Ovary (tissue), 9 donors: ENCODE results near the gene LRRC61. TPM values are rescaled to one million over a fixed set of nuclear protein-coding genes. Genes with fewer than 3 reads are reported as not detected.

Experiments used
- DNase-seq, 5 donors: peaks; one replicate each; pipeline ENCODE4 v3.0.0-alpha.2; 2019 to 2020
- H3K27ac ChIP-seq, 2 donors: fragments of 200-600 bp; one replicate each; pipeline versions ENCODE4 v1.5.1 to v1.8.0; 2019 to 2022
- H3K27me3 ChIP-seq: fragments of 200-600 bp; one replicate; pipeline ENCODE4 v1.8.0; 2022
- H3K36me3 ChIP-seq: fragments of 200-600 bp; sonication (generic); one replicate; pipeline ENCODE4 v1.5.1; 2019
- H3K4me1 ChIP-seq: one replicate; pipeline ENCODE4 v1.8.1; 2013; ENCODE audit warnings: mild to moderate bottlenecking, moderate library complexity; ENCODE audit not compliant: insufficient read depth
- H3K4me3 ChIP-seq: fragments of 200-600 bp; sonication (generic); one replicate; pipeline ENCODE4 v1.5.1; 2017
- H3K9me3 ChIP-seq, 2 donors: fragments of 200-600 bp in 1 of 2; sonication (generic) in 1 of 2; one replicate each; pipeline versions ENCODE4 v1.5.1 to v1.8.1; 2013 to 2019; ENCODE audit warnings: mild to moderate bottlenecking in 1 of 2, moderate library complexity in 1 of 2
- CTCF ChIP-seq, 3 donors: fragments of 450-650 bp in 2 of 3; fragments of 200-600 bp in 1 of 3; IDR thresholded peaks; one replicate each; pipeline versions ENCODE4 v1.5.1 to v1.8.0; 2016 to 2022; ENCODE audit warnings: antibody characterized with exemption in 3 of 3, mild to moderate bottlenecking in 1 of 3
- EP300 ChIP-seq: sonication (generic); formaldehyde crosslinking; IDR thresholded peaks from one replicate; pipeline ENCODE4 v1.6.1; 2017; ENCODE audit warnings: antibody characterized with exemption
- POLR2A ChIP-seq: fragments of 450-650 bp; IDR thresholded peaks from one replicate; pipeline ENCODE4 v1.6.1; 2017; ENCODE audit warnings: antibody characterized with exemption, mild to moderate bottlenecking, moderate library complexity
- WGBS, 3 donors: extraction: QIAGEN DNeasy Blood & Tissue Kit in 1 of 3; methylation state at CpG; one replicate each; pipeline versions ENCODE4 v1.1.5 to v1.1.7; 2013 to 2017; 5-methylcytosine and 5-hydroxymethylcytosine counted together
- intact Hi-C, 4 donors: fragments of 100-400 bp; cut with DNase I; formaldehyde crosslinking; loops; one replicate each; pipeline versions ENCODE4 v1.11.0 to v1.15.1; 2022 to 2023
- polyA plus RNA-seq, 2 donors: library from polyadenylated mRNA; stranded (reverse); fragments of 200-250 nt in 1 of 2; fragments of 350-450 nt in 1 of 2; fragmentation: Illumina TruSeq in 1 of 2; extraction: RNeasy Lipid Tissue Mini Kit (QIAGEN cat#74804) in 1 of 2; gene quantifications; one replicate each; pipeline ENCODE4 v1.2.3, GENCODE V29; 2013 to 2014
- total RNA-seq, 7 donors: library from RNA; depleted of rRNA in 2 of 7; stranded (reverse); fragments of >200 nt in 2 of 7; fragmentation: NEBNext Ultra II Directional in 3 of 7; extraction: Animal tissue kit (Norgen Biotek cat#: 25700) in 3 of 7; gene quantifications; one replicate each; pipeline versions ENCODE4 v1.1.0 to v1.2.4, GENCODE V29; 2016 to 2023
- donor health status: DM: no; HTN: no; CAD: no; lungs with moderate emphysema.
- donor health status: DM: no; HTN: no; CAD: no.
- donor health status: Bipolar disorder and iron deficiency.
- donor health status: DM: yes; HTN: yes; CAD: no.
- donor health status: DM: no; HTN: no; CAD: no.
- donor health status: DM: yes; HTN: yes; CAD: no.

The LRRC61 gene
- total and polyA plus RNA-seq, 9 donors: 3.0 to 34.9 (median 25.2) TPM

- Histone ChIP-seq H3K36me3 (no peaks in the 10 kb centered on the region), H3K27me3 (no peaks in the 10 kb centered on the region), H3K27ac (no peak overlapping the region), H3K4me1 (peaks cover 10% of the 10 kb centered on the region), H3K4me3 (no peak overlapping the region), H3K9me3 (no peaks in the 10 kb centered on the region)
- 85 to 90% (median 89%) methylated on average over 4 of the region's 4 CpGs for WGBS, 3 donors
- DNase-seq: no peak
- TF ChIP-seq EP300 (no peak), CTCF (IDR thresholded peaks at IDR 0.05) (no peak), POLR2A (no peak)
- intact Hi-C loops: no loop called here
Observed at GRCh38 chr7:150326657-150327268, 3.6 kb downstream of the LRRC61 start.

GRCh38 chr7:150327308-150327707, 4.2 kb downstream of the LRRC61 start:
- H3K9me3 ChIP-seq: no peaks in the 10 kb centered on the region
- peaks cover 6% of the 10 kb centered on the region for H3K4me1 ChIP-seq
- no peaks in the 10 kb centered on the region for H3K27me3 ChIP-seq
- no peak overlapping the region for H3K4me3 ChIP-seq
- TF ChIP-seq POLR2A (no peak), EP300 (no peak), CTCF (IDR thresholded peaks at IDR 0.05) (no peak)
- H3K27ac ChIP-seq: no peak overlapping the region
- WGBS, 3 donors: 97 to 98% (median 98%) methylated on average over 3 of the region's 3 CpGs
- no peak for DNase-seq
- intact Hi-C loops: no loop called here
- no peaks in the 10 kb centered on the region for H3K36me3 ChIP-seq

DNA sequence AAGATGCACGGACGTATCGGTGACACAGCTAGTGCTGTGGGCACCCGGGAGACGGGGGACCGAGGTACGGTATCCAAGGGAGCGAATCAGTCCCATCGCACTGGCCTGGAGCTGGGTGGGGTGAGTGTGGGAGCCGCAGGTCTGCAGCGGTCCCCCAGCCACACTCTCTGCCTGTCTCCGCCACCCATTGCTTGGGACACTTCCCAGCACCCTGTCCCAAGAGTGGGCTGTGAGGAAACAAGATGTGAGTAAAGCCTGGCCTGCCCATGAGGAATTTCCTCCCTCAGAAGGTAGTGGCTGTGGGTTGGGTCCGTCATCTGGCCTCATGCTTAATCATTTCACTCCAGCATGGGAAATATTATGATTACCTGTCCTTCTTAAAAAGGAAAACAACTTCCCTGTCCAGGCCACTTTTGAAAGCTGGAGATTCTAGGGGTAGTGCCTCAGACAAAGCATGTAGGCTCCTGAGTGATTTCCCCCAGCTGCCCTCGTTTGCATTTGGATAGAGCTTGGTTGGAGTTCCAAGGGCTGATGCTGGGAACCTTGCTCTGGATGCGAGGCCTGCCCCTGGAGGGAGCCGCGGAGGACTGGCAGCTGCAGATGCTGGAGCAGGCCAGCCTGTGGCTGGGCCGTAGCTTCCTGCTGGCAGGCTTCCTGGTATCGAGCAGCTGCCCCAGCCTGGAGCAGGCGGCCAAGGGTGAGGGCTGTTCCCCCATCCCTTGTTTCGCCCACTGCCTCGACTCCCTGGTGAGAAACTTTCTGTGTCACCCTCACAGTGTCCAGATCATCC, 6.4 kb downstream of the LRRC61 start:
- 71 to 79% (median 75%) methylated on average over 22 of the region's 22 CpGs for WGBS, 3 donors
- H3K9me3 ChIP-seq: no peaks in the 10 kb centered on the region
- intact Hi-C loops: no loop called here
- H3K4me1 ChIP-seq: peaks cover 5% of the 10 kb centered on the region
- H3K27me3 ChIP-seq: no peaks in the 10 kb centered on the region
- no peak for TF ChIP-seq CTCF (IDR thresholded peaks at IDR 0.05)
- TF ChIP-seq EP300: no peak
- no peak for TF ChIP-seq POLR2A
- H3K36me3 ChIP-seq: no peaks in the 10 kb centered on the region
- peak in 1 of 5 donors; percentile 25 for DNase-seq
- H3K27ac ChIP-seq: no peak overlapping the region
- H3K4me3 ChIP-seq: no peak overlapping the region

DNA sequence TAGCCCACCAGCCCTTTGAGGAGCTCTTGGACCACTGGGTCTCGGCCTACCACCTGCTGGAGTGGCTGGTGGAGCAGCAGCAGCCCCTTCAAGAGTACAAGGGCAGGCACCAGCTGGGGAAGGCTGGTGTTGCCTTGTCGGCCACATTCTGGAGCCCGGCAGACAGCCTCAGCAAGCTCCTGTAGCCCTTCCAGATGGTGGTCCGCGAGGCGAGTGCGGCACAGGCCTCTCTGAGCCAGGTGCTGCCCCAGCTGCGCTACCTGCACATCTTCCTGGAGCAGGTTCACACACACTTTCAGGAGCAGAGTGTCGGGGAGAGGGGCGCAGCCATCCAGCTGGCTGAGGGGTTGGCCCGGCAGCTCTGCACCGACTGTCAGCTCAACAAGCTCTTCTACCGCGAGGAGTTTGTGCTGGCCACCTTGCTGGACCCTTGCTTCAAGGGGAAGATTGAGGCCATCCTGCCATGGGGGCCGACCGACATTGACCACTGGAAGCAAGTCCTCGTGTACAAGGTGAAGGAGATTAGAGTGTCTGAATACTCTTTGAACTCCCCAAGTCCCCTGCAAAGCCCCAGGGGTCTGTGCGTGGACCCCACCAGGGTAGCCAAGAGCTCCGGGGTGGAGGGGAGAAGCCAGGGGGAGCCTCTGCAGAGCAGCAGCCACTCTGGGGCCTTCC, 7.2 kb downstream of the LRRC61 start:
- H3K27me3 ChIP-seq: no peaks in the 10 kb centered on the region
- intact Hi-C loops: no loop called here
- no peaks in the 10 kb centered on the region for H3K9me3 ChIP-seq
- WGBS, 3 donors: 87 to 93% (median 87%) methylated on average over 18 to 19 of the region's 19 CpGs
- no peaks in the 10 kb centered on the region for H3K36me3 ChIP-seq
- TF ChIP-seq POLR2A (no peak), CTCF (IDR thresholded peaks at IDR 0.05) (no peak), EP300 (no peak)
- peak in 1 of 5 donors; percentile 25 for DNase-seq
- H3K27ac ChIP-seq: peak overlapping the region in 1 of 2 donors; percentile 6
- no peak overlapping the region for H3K4me3 ChIP-seq
- peaks cover 2% of the 10 kb centered on the region for H3K4me1 ChIP-seq
